CD4-positive, alpha-beta T cell (primary cell): Measurements from ENCODE around the gene KCNMB2. TPM values are rescaled to one million over a fixed set of nuclear protein-coding genes. Genes with fewer than 3 reads are reported as not detected.

Source experiments
- ATAC-seq: fragments of 200-7000 bp; cut with Tn5 transposase; one replicate; pipeline ENCODE4 v1.10.0; 2022; ENCODE audit warnings: mild to moderate bottlenecking; ENCODE audit not compliant: poor library complexity
- CTCF ChIA-PET: fragments of 350-600 bp; sonication (Branson Sonifier 250); formaldehyde crosslinking; loops from one replicate; lab custom pipeline; 2021; ENCODE audit warnings: antibody characterized with exemption, inconsistent platforms; lab: Charles Lee
- POLR2A ChIA-PET: fragments of 350-600 bp; sonication (Branson Sonifier 250); formaldehyde crosslinking; loops from one replicate; lab custom pipeline; 2021; ENCODE audit warnings: antibody characterized with exemption, inconsistent platforms; lab: Charles Lee
- DNase-seq, 14 experiments: peaks; one replicate each; pipeline ENCODE4 v3.0.0-alpha.2; 2013 to 2020; ENCODE audit warnings: mixed read lengths in 2 of 14
- H3K27ac ChIP-seq, 2 donors: one replicate each; pipeline versions ENCODE4 v1.5.1 to v1.7.0; 2013; ENCODE audit warnings: low read length in 2 of 2, low read depth in 1 of 2, mild to moderate bottlenecking in 1 of 2
- H3K27me3 ChIP-seq, 2 experiments: 1 replicate in 1 of 2; 2 replicates in 1 of 2; pipeline versions ENCODE4 v1.6.1 to v1.7.0; 2013; ENCODE audit warnings: low read length in 2 of 2, control low read depth in 1 of 2, mild to moderate bottlenecking in 1 of 2, moderate library complexity in 1 of 2; ENCODE audit not compliant: insufficient read depth in 2 of 2, control insufficient read depth in 1 of 2
- H3K36me3 ChIP-seq: one replicate; pipeline ENCODE4 v1.6.1; 2013; ENCODE audit warnings: low read length, control low read depth; ENCODE audit not compliant: insufficient read depth
- H3K4me1 ChIP-seq: one replicate; pipeline ENCODE4 v1.6.1; 2013; ENCODE audit warnings: low read length, control low read depth; ENCODE audit not compliant: insufficient read depth
- H3K4me3 ChIP-seq: one replicate; pipeline ENCODE4 v1.5.1; 2013; ENCODE audit warnings: mild to moderate bottlenecking, low read length, moderate library complexity
- H3K9me3 ChIP-seq, 2 experiments: 1 replicate in 1 of 2; 2 replicates in 1 of 2; pipeline versions ENCODE4 v1.6.1 to v1.7.0; 2013; ENCODE audit warnings: low read length in 2 of 2, mild to moderate bottlenecking in 2 of 2, control low read depth in 1 of 2, moderate library complexity in 1 of 2; ENCODE audit not compliant: control insufficient read depth in 1 of 2, insufficient read depth in 1 of 2
- H3K27ac Mint-ChIP-seq: one replicate; pipeline ENCODE4 v1.8.0; 2020; ENCODE audit warnings: mixed read lengths
- H3K27me3 Mint-ChIP-seq: one replicate; pipeline ENCODE4 v1.8.0; 2021; ENCODE audit warnings: mixed read lengths
- H3K36me3 Mint-ChIP-seq: one replicate; pipeline ENCODE4 v1.8.0; 2021; ENCODE audit warnings: low read depth, mixed read lengths
- H3K4me1 Mint-ChIP-seq: one replicate; pipeline ENCODE4 v1.8.0; 2021; ENCODE audit warnings: low read depth, mixed read lengths
- H3K4me3 Mint-ChIP-seq: one replicate; pipeline ENCODE4 v1.8.0; 2020; ENCODE audit warnings: mild to moderate bottlenecking, mixed read lengths
- H3K9me3 Mint-ChIP-seq: one replicate; pipeline ENCODE4 v1.8.0; 2020; ENCODE audit warnings: mixed read lengths
- CTCF ChIP-seq: fragments of 200-600 bp; IDR thresholded peaks from one replicate; pipeline ENCODE4 v1.8.0; 2022; ENCODE audit warnings: antibody characterized with exemption, mild to moderate bottlenecking
- intact Hi-C, 2 experiments: fragments of 100-400 bp; cut with DNase I in 1 of 2; cut with micrococcal nuclease in 1 of 2; formaldehyde crosslinking; loops; one replicate each; pipeline versions ENCODE4 v1.15.1 to v1.9.0; 2023 to 2025; cut with DNase I, micrococcal nuclease
- total RNA-seq, 174 experiments: library from RNA in 2 of 174; stranded (reverse) in 2 of 174; gene quantifications; one replicate each; pipeline ENCODE4 v1.2.3 and lab custom pipeline; 2021 to 2026

KCNMB2 gene
- total RNA-seq, 2 experiments from 2014 or later: not detected

GRCh38 chr3:178508443-178508825 is 27.8 kb upstream of the KCNMB2 start:
- Histone ChIP-seq H3K36me3 (no peaks in the 10 kb centered on the region), H3K27ac (no peak overlapping the region), H3K4me1 (no peaks in the 10 kb centered on the region), H3K9me3 (no peaks in the 10 kb centered on the region), H3K27me3 (peaks cover 0 to 2% of the 10 kb centered on the region in 2 experiments), H3K4me3 (no peak overlapping the region)
- Mint-ChIP-seq H3K36me3 (no peaks in the 10 kb centered on the region), H3K4me1 (no peaks in the 10 kb centered on the region), H3K4me3 (no peak overlapping the region), H3K27me3 (peaks cover 23% of the 10 kb centered on the region), H3K9me3 (no peaks in the 10 kb centered on the region), H3K27ac (no peak overlapping the region)
- ATAC-seq (no peak), DNase-seq (no peak)
- no peak for TF ChIP-seq CTCF
- ChIA-PET POLR2A (no interaction called here), CTCF (no interaction called here)
- intact Hi-C loops: no loop called here

GRCh38 chr3:178510496-178510895 is 25.7 kb upstream of the KCNMB2 start:
- no peak for DNase-seq
- H3K36me3 ChIP-seq: no peaks in the 10 kb centered on the region
- H3K9me3 Mint-ChIP-seq: no peaks in the 10 kb centered on the region
- H3K27ac ChIP-seq: no peak overlapping the region
- peaks cover 16% of the 10 kb centered on the region for H3K27me3 Mint-ChIP-seq
- H3K27ac Mint-ChIP-seq: no peak overlapping the region
- H3K4me3 ChIP-seq: no peak overlapping the region
- POLR2A ChIA-PET: no interaction called here
- no peaks in the 10 kb centered on the region for H3K9me3 ChIP-seq
- H3K27me3 ChIP-seq: peaks cover 0 to 2% of the 10 kb centered on the region in 2 experiments
- CTCF ChIA-PET: no interaction called here
- H3K4me1 ChIP-seq: no peaks in the 10 kb centered on the region
- intact Hi-C loops: no loop called here
- no peaks in the 10 kb centered on the region for H3K4me1 Mint-ChIP-seq
- no peak for ATAC-seq
- TF ChIP-seq CTCF: no peak
- no peak overlapping the region for H3K4me3 Mint-ChIP-seq
- H3K36me3 Mint-ChIP-seq: no peaks in the 10 kb centered on the region

GRCh38 chr3:178512647-178513046 is 23.6 kb upstream of the KCNMB2 start:
- Histone ChIP-seq H3K27me3 (peaks cover 0 to 2% of the 10 kb centered on the region in 2 experiments), H3K27ac (no peak overlapping the region), H3K36me3 (no peaks in the 10 kb centered on the region), H3K4me1 (no peaks in the 10 kb centered on the region), H3K9me3 (no peaks in the 10 kb centered on the region), H3K4me3 (no peak overlapping the region)
- Mint-ChIP-seq H3K4me3 (no peak overlapping the region), H3K27me3 (peaks cover 14% of the 10 kb centered on the region), H3K27ac (no peak overlapping the region), H3K36me3 (no peaks in the 10 kb centered on the region), H3K4me1 (no peaks in the 10 kb centered on the region), H3K9me3 (no peaks in the 10 kb centered on the region)
- no peak for ATAC-seq
- POLR2A ChIA-PET: no interaction called here
- TF ChIP-seq CTCF: no peak
- CTCF ChIA-PET: no interaction called here
- intact Hi-C loops: no loop called here
- no peak for DNase-seq
